GM23248 (cell line): ENCODE results near the gene RFNG.

Source experiments
- EZH2 ChIP-seq: fragments of 200-600 bp; sonication (generic); IDR thresholded peaks from 2 replicates; pipeline ENCODE4 v1.6.1; 2018; ENCODE audit warnings: antibody characterized with exemption, mild to moderate bottlenecking; ENCODE audit not compliant: insufficient read depth, poor library complexity, severe bottlenecking
- EZH2phosphoT487 ChIP-seq: fragments of 200-600 bp; sonication (generic); IDR thresholded peaks from 2 replicates; pipeline ENCODE4 v1.6.1; 2018; ENCODE audit warnings: antibody characterized with exemption, moderate library complexity, mild to moderate bottlenecking, low read depth; ENCODE audit not compliant: insufficient read depth

GRCh38 chr17:82047379-82047778 is 4.2 kb downstream of the RFNG start:
- TF ChIP-seq EZH2 (no peak), EZH2phosphoT487 (no peak)
